ENCODE results near the gene VGLL4. TPM values are rescaled to one million over a fixed set of nuclear protein-coding genes. Genes with fewer than 3 reads are reported as not detected.

The VGLL4 gene
- total RNA-seq, 1 experiment from 2014 or later: 66.0 TPM

- intact Hi-C loops (cut with micrococcal nuclease; ENCODE audit: unreplicated experiment): loop anchor here (10.0 kb wide), 1 partner anchor 55 kb away; no protein-coding TSS in a partner anchor
- Histone ChIP-seq H3K27me3 (ENCODE audit: control insufficient read depth, insufficient read depth, low read length) (no peaks in the 10 kb centered on the region), H3K9me3 (ENCODE audit: control insufficient read depth, insufficient read depth, low read depth, low read length) (no peaks in the 10 kb centered on the region), H3K4me1 (ENCODE audit: control insufficient read depth, insufficient read depth, low read length) (peaks cover 91% of the 10 kb centered on the region), H3K4me3 (ENCODE audit: low read depth in 2 of 2, low read length in 2 of 2) (peak overlapping the region in 1 of 2 experiments; percentile 30; a peak in 1 of 4 replicates), H3K36me3 (ENCODE audit: control insufficient read depth, insufficient read depth, low read length) (no peaks in the 10 kb centered on the region), H3K27ac (ENCODE audit: low read length) (peak overlapping the region; percentile 97)
- BruUV-seq (replicated peaks): no TSS peak
- DNase-seq (ENCODE audit: low read depth, low spot score): no peak
- TF ChIP-seq POLR2AphosphoS5 (IDR thresholded peaks at IDR 0.05; ENCODE audit: low read depth, low read length) (no peak), TCF7L2 (IDR thresholded peaks at IDR 0.05; ENCODE audit: low read depth, low read length) (no peak), SIN3A (IDR thresholded peaks at IDR 0.05; ENCODE audit: borderline replicate concordance, insufficient read depth, low read depth, low read length) (no peak), CTCF (IDR thresholded peaks at IDR 0.05) (no peak)
- TF ChIP-seq, protein P1, sequence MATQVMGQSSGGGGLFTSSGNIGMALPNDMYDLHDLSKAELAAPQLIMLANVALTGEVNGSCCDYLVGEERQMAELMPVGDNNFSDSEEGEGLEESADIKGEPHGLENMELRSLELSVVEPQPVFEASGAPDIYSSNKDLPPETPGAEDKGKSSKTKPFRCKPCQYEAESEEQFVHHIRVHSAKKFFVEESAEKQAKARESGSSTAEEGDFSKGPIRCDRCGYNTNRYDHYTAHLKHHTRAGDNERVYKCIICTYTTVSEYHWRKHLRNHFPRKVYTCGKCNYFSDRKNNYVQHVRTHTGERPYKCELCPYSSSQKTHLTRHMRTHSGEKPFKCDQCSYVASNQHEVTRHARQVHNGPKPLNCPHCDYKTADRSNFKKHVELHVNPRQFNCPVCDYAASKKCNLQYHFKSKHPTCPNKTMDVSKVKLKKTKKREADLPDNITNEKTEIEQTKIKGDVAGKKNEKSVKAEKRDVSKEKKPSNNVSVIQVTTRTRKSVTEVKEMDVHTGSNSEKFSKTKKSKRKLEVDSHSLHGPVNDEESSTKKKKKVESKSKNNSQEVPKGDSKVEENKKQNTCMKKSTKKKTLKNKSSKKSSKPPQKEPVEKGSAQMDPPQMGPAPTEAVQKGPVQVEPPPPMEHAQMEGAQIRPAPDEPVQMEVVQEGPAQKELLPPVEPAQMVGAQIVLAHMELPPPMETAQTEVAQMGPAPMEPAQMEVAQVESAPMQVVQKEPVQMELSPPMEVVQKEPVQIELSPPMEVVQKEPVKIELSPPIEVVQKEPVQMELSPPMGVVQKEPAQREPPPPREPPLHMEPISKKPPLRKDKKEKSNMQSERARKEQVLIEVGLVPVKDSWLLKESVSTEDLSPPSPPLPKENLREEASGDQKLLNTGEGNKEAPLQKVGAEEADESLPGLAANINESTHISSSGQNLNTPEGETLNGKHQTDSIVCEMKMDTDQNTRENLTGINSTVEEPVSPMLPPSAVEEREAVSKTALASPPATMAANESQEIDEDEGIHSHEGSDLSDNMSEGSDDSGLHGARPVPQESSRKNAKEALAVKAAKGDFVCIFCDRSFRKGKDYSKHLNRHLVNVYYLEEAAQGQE (IDR thresholded peaks at IDR 0.05; ENCODE audit: insufficient read depth in 1 of 2, low read depth in 2 of 2, low read length in 1 of 2): no peak
- in situ Hi-C loops (cut with HindIII; ENCODE audit: low pct_unique_long_range_greater_than_20kb, low sequenced_read_pairs): no loop called here
- ChIA-PET CTCF (no interaction called here), POLR2A (interaction anchor here (0.5 kb wide), 1 partner anchor 102 kb away, joined by 6 read pairs; no protein-coding TSS in a partner anchor)
- ATAC-seq: no peak
Observed at GRCh38 chr3:11609481-11609880, 34.2 kb downstream of the VGLL4 start.

GRCh38 chr3:11607816-11608215, 35.9 kb downstream of the VGLL4 start:
- CTCF ChIA-PET: no interaction called here
- POLR2A ChIA-PET: no interaction called here
- Histone ChIP-seq H3K9me3 (ENCODE audit: control insufficient read depth, insufficient read depth, low read depth, low read length) (no peaks in the 10 kb centered on the region), H3K4me1 (ENCODE audit: control insufficient read depth, insufficient read depth, low read length) (peaks cover 91% of the 10 kb centered on the region), H3K27ac (ENCODE audit: low read length) (peak overlapping the region; percentile 97), H3K4me3 (ENCODE audit: low read depth in 2 of 2, low read length in 2 of 2) (no peak overlapping the region), H3K36me3 (ENCODE audit: control insufficient read depth, insufficient read depth, low read length) (no peaks in the 10 kb centered on the region), H3K27me3 (ENCODE audit: control insufficient read depth, insufficient read depth, low read length) (no peaks in the 10 kb centered on the region)
- intact Hi-C loops (cut with micrococcal nuclease; ENCODE audit: unreplicated experiment): loop anchor here (10.0 kb wide), 1 partner anchor 53 kb away; no protein-coding TSS in a partner anchor
- in situ Hi-C loops (cut with HindIII; ENCODE audit: low pct_unique_long_range_greater_than_20kb, low sequenced_read_pairs): no loop called here
- BruUV-seq (replicated peaks): no TSS peak
- DNase-seq (ENCODE audit: low read depth, low spot score) (no peak), ATAC-seq (no peak)
- no peak for TF ChIP-seq CTCF (IDR thresholded peaks at IDR 0.05)
- TF ChIP-seq, protein P1 (IDR thresholded peaks at IDR 0.05; ENCODE audit: insufficient read depth in 1 of 2, low read depth in 2 of 2, low read length in 1 of 2): no peak
